GM12872 (cell line): ENCODE measurements around the gene DOC2A.
A peak's percentile ranks its signal among the peaks of the same experiment; 100 is the strongest.

Source experiments
- CTCF ChIP-seq: IDR thresholded peaks from 3 replicates; pipeline ENCODE4 v1.5.1; 2011; ENCODE audit warnings: low read depth, mild to moderate bottlenecking, low read length, moderate library complexity; ENCODE audit not compliant: insufficient read depth

Gene DOC2A

GRCh38 chr16:30005341-30006094 lies 5.3 kb downstream of the DOC2A start:
- TF ChIP-seq CTCF = peak; percentile 81

- no peak for TF ChIP-seq CTCF
These were observed 6.0 kb downstream of the DOC2A start for GRCh38 chr16:30004811-30005242.

GRCh38 chr16:30004424-30004776 lies 6.4 kb downstream of the DOC2A start:
- TF ChIP-seq CTCF = no peak

GRCh38 chr16:30003670-30004423 lies 7.0 kb downstream of the DOC2A start:
- no peak for TF ChIP-seq CTCF

- TF ChIP-seq CTCF = no peak
These were observed 8.0 kb downstream of the DOC2A start for GRCh38 chr16:30002614-30003346.

- TF ChIP-seq CTCF = no peak
These were observed 9.8 kb downstream of the DOC2A start for GRCh38 chr16:30000735-30001631.
